Measurements from ENCODE around the gene NBAS.

DNA sequence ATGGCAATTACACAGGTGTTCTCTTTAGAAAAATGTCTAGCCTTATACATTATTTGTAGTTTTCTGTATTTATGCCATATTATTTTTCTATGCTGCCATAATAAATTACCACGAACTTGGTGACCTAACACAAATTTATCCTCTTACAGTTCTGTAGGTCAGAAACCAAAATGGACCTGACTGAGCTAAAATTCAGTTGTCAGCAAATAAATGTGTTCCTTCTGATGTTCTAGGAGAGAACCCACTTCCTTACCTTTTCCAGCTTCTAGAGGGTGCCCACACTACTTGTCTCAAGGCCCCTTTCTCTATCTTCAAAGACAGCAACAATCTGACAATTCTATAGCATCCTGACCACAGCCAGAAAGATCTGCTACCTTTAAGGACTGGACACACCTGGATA lies 153.5 kb downstream of the NBAS start:
- TF ChIP-seq CTCF (IDR thresholded peaks at IDR 0.05; ENCODE audit: poor library complexity, severe bottlenecking) = no peak
- no peak for TF ChIP-seq REST (IDR thresholded peaks at IDR 0.05; ENCODE audit: borderline replicate concordance)
- TF ChIP-seq EP300 (conservative IDR thresholded peaks at IDR 0.05; ENCODE audit: poor library complexity, severe bottlenecking) = no peak
- TF ChIP-seq RAD21 (conservative IDR thresholded peaks at IDR 0.05) = no peak
- TF ChIP-seq EZH2 (IDR thresholded peaks at IDR 0.05; ENCODE audit: borderline replicate concordance, insufficient read depth, low read length, poor library complexity, severe bottlenecking) = no peak
- TF ChIP-seq TAF1 (IDR thresholded peaks at IDR 0.05; ENCODE audit: low read depth) = no peak
- TF ChIP-seq POLR2AphosphoS5 (IDR thresholded peaks at IDR 0.05) = no peak
- TF ChIP-seq MXI1 (conservative IDR thresholded peaks at IDR 0.05; ENCODE audit: poor library complexity, severe bottlenecking) = no peak
- no peak for TF ChIP-seq SMC3 (conservative IDR thresholded peaks at IDR 0.05; ENCODE audit: poor library complexity)

Data from neural cell (in vitro differentiated cells).